Forelimb muscle (tissue), 1 donor: ENCODE data around the gene CCSER2. TPM values are rescaled to one million over a fixed set of nuclear protein-coding genes. Genes with fewer than 3 reads are reported as not detected.
"Not testable (repeated sequence)": the region's sequence is repeated elsewhere in the genome, so short reads cannot be mapped to it uniquely, and the experiment has no call there.

ENCODE experiments used
- DNase-seq: peaks from one replicate; pipeline ENCODE4 v3.0.0-alpha.2; 2013; ENCODE audit warnings: low read depth
- polyA plus RNA-seq: library from polyadenylated mRNA; unstranded; fragments of 120-200 nt; gene quantifications from one replicate; pipeline ENCODE4 v1.2.1, GENCODE V29; 2013; ENCODE audit not compliant: insufficient read length

Gene CCSER2, protein sequence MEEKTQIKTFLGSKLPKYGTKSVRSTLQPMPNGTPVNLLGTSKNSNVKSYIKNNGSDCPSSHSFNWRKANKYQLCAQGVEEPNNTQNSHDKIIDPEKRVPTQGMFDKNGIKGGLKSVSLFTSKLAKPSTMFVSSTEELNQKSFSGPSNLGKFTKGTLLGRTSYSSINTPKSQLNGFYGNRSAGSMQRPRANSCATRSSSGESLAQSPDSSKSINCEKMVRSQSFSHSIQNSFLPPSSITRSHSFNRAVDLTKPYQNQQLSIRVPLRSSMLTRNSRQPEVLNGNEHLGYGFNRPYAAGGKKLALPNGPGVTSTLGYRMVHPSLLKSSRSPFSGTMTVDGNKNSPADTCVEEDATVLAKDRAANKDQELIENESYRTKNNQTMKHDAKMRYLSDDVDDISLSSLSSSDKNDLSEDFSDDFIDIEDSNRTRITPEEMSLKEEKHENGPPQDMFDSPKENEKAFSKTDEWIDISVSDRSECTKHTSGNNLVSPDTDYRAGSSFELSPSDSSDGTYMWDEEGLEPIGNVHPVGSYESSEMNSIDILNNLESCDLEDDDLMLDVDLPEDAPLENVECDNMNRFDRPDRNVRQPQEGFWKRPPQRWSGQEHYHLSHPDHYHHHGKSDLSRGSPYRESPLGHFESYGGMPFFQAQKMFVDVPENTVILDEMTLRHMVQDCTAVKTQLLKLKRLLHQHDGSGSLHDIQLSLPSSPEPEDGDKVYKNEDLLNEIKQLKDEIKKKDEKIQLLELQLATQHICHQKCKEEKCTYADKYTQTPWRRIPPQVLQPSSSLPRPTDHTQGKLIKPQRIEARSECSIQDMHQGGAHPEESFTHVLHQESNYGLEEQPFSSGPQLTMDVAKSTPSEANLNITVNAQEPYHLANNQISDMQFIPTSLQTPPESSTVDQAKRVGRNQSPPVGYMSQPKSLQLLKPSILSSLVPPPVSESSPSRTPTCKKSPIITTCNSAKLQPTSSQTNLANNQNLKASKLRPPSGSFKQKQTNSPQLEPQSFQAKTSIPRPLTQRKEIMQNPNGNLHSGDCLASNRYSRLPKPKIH
- 57.9 TPM for polyA plus RNA-seq

DNA sequence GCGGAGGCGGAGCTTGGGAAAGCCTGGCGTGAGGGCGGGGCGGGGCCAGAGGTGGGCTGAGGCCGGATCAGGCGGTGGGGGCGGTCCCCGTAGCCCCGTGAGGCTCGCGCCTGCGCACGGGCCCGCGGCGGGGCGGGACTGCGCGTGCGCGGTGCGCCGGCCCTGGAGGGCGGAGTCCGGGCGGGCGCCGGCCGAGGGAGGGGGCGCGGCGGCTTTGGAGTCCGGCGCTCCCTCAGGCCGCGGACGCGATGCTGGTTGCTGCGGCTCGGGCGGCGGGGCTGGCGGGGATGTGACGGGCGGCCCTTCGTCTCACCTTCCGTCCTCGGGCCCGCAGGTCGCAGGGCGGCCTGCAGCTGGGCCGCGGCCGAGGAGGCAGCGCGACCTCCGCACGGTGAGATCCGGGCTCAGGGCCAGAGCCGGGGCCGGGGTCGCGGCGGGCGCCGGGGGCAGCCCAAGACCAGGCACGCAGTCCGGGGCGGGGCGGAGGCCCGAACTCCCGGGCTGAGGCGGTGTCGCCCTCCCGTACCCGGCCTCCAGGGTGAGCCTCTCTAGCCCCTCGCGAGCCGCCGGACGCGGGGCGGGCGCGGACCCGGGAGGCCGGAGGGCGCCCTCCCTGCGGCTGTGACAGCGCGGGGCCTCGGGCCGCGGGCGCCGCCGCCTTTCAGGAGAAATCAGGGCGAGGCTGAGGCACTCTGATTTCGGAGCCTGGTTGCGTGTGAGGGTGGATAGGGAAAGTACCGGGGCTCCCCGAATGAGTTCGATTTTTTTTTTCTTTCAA is at the start of gene CCSER2:
CCSER2 (plus strand) TSS at position 172 of the 778 bp plus-strand sequence. CDS start 42,464 bp downstream, outside the sequence.
- no peak for DNase-seq

DNA sequence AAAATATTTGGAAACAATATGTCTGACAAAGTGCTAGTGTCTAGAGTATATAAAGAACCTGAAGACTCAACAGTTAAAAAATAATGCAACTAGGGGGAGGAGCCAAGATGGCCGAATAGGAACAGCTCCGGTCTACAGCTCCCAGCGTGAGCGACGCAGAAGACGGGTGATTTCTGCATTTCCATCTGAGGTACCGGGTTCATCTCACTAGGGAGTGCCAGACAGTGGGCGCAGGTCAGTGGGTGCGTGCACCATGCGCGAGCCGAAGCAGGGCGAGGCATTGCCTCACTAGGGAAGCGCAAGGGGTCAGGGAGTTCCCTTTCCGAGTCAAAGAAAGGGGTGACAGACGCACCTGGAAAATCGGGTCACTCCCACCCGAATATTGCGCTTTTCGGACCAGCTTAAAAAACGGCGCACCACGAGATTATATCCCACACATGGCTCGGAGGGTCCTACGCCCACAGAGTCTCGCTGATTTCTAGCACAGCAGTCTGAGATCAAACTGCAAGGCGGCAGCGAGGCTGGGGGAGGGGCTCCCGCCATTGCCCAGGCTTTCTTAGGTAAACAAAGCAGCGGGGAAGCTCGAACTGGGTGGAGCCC is 48.4 kb upstream of the CCSER2 start:
- DNase-seq = not testable (repeated sequence)

- no peak for DNase-seq
Measured at GRCh38 chr10:84286695-84287094, 41.7 kb upstream of the CCSER2 start.

GRCh38 chr10:84288151-84288550 is 40.2 kb upstream of the CCSER2 start:
- DNase-seq = no peak

- DNase-seq = no peak
Measured at GRCh38 chr10:84289521-84290200, 38.7 kb upstream of the CCSER2 start.

GRCh38 chr10:84290235-84290634 is 38.2 kb upstream of the CCSER2 start:
- DNase-seq = no peak

DNA sequence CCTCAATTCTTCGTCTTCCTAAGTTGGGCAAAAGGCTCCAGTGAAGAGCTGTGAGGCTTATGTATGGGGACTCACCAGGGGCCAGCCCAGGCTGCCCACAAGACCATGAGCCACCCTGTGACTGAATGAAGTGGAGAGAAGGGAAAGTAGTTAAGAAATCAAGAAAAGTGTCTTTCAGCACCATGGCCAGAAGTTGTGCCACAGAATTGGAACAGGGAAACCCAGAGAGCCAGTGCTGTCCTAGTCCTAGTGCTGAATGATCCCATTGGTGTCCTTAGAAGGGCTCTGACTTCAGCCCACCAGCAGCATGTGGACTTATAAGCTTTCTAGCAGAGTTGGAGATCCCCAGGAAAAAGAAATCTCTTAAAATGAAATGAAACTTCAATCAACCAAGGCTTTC is 37.0 kb upstream of the CCSER2 start:
- DNase-seq = no peak

- DNase-seq = no peak
Measured at GRCh38 chr10:84292502-84292901, 35.9 kb upstream of the CCSER2 start.

GRCh38 chr10:84293171-84293570 is 35.2 kb upstream of the CCSER2 start:
- no peak for DNase-seq

DNA sequence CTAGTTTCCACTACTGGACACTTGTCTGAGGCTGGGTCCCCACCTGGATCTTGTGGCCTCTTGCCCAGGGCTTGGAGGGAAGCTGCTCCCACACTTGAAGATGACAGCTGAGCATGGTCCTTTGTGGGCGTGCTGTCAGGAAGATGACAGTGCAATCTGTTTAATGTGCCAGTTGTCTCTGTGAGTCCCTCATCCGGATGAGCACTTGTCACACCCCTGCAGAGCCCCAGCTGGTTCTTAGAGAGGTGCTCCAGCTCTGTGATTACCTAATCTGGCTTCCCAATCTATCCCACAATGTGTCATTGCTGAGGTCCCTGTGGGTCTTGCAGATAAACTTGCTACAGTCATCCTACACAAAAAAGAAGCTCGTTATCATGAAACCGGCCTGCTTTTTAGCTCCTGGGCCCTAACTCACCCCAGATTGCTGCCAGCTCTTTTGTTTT is 34.8 kb upstream of the CCSER2 start:
- no peak for DNase-seq

GRCh38 chr10:84294766-84295447 is 33.5 kb upstream of the CCSER2 start:
- no peak for DNase-seq

DNA sequence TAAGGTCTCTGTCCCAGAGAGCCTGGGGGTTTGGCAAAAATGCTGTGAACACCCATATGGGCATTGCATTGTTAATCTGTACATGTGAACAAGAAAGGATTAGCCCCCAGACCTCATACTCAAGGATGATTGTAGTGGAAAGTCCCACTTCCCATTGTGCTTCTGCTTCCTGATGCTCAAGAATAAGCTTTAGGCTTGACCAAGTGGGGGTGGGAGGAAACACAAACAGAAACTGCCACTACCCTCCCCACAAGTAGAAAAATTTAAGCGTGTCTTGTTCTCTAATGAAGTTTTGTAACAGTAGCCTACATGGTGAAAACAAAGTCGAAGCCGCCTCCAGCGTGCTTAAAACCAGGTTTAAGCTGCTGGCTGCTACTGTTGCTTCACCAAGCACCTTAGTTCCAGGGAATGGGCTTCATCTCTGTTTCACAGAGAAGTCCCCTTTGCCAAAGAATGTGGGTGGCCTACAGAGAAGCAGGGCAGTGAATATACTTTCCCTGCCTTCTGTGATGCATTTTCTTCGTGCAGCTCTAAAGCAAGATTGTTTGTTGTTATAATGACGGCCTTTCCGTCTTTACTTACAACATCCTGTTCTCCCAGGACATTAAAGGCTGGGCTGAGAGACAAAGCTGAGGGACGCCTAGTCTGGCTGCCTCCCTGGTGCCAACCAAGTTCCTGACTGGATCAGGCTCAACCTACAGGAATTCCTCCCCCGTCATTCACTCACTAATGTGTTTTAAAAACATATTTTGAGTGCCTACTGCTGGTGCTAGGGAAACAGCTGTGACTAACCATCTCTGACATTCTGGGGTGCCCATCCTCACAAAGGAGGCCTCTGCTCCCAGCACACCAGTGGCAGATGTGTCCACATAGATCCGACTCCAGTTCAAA is 32.1 kb upstream of the CCSER2 start:
- DNase-seq = no peak

GRCh38 chr10:84298057-84298456 is 30.3 kb upstream of the CCSER2 start:
- no peak for DNase-seq

- no peak for DNase-seq
Measured at GRCh38 chr10:84302223-84302622, 26.2 kb upstream of the CCSER2 start.

GRCh38 chr10:84306751-84307384 is 21.5 kb upstream of the CCSER2 start:
- no peak for DNase-seq

DNA sequence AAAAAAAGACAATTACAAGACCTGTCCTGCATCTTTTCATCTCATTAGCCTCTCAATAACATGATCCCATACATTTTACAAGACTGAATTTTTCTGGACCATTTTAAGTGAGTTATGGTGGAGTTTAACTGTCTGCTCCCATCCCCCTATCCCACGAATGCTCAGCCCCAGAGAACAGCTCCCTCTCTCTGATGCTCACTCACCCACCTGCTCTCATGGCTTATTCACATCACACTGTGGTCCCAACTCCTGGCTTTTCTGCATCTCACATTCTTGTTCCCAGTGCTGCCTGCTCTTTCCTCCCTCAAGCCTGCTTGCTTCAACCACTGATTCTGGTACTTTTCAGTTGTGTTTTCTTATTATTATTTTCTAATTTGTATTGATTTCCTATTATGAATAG is 20.4 kb upstream of the CCSER2 start:
- no peak for DNase-seq

- DNase-seq = no peak
Measured at GRCh38 chr10:84308481-84309304, 19.7 kb upstream of the CCSER2 start.
